Adrenal gland (tissue), 5 donors: Measurements from ENCODE around the gene CD300LB.

Experiments
- CTCF ChIP-seq, 6 experiments: fragments of 450-650 bp in 4 of 6; fragments of 200-600 bp in 2 of 6; sonication (generic) in 1 of 6; IDR thresholded peaks; 1 replicate in 5 of 6; 2 replicates in 1 of 6; pipeline versions ENCODE4 v1.5.1 to v1.8.0; 2016 to 2021; ENCODE audit warnings: antibody characterized with exemption in 6 of 6, mild to moderate bottlenecking in 2 of 6, moderate library complexity in 1 of 6
- POLR2A ChIP-seq, 2 donors: fragments of 450-650 bp; IDR thresholded peaks; one replicate each; pipeline ENCODE4 v1.6.1; 2017; ENCODE audit warnings: antibody characterized with exemption in 2 of 2, mild to moderate bottlenecking in 2 of 2, moderate library complexity in 1 of 2
- donor health status: DM: no; HTN: no; CAD: no.

DNA sequence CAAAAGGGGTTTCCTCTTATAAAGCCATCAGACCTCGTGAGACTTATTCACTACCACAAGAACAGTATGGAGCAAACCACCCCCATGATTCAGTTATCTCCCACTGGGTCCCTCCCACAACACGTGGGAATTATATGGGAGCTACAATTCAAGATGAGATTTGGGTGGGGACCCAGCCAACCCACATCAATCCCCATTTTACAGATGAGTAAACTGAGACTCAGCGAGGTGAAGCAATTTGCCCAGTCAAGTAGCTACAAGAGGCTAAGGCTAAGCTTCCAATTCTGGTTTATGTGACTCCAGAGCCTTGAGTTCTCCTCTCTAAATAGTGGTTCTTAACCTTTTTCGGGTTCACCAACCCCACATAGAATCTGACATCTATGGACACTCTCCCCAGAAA is 56.1 kb downstream of the CD300LB start:
- no peak for TF ChIP-seq POLR2A (IDR thresholded peaks at IDR 0.05)
- no peak for TF ChIP-seq CTCF (IDR thresholded peaks at IDR 0.05)
